Gastrocnemius medialis (tissue), 4 donors: ENCODE measurements around the gene STXBP5L. TPM values are rescaled to one million over a fixed set of nuclear protein-coding genes. Genes with fewer than 3 reads are reported as not detected.
"Not testable (repeated sequence)": the region's sequence is repeated elsewhere in the genome, so short reads cannot be mapped to it uniquely, and the experiment has no call there.

Experiments used
- ATAC-seq, 2 donors: fragments of 150-250 bp; one replicate each; pipeline ENCODE4 v1.9.1; 2016
- DNase-seq, 2 donors: peaks; one replicate each; pipeline ENCODE4 v3.0.0-alpha.2; 2019
- H3K27ac ChIP-seq, 4 donors: fragments of 200-600 bp; sonication (generic); 1 replicate in 1 of 4; 2 replicates in 3 of 4; pipeline ENCODE4 v1.5.1; 2016 to 2018; ENCODE audit warnings: mild to moderate bottlenecking in 2 of 4, moderate library complexity in 1 of 4
- H3K27me3 ChIP-seq, 3 donors: fragments of 200-600 bp; sonication (generic) in 2 of 3; 1 replicate in 1 of 3; 2 replicates in 2 of 3; pipeline versions ENCODE4 v1.5.1 to v1.6.0; 2016 to 2019; ENCODE audit warnings: mild to moderate bottlenecking in 1 of 3, moderate library complexity in 1 of 3
- H3K36me3 ChIP-seq, 2 donors: fragments of 200-600 bp; sonication (generic) in 1 of 2; one replicate each; pipeline ENCODE4 v1.5.1; 2017 to 2018
- H3K4me1 ChIP-seq, 2 donors: fragments of 200-600 bp; sonication (generic) in 1 of 2; one replicate each; pipeline ENCODE4 v1.5.1; 2016 to 2017; ENCODE audit warnings: mild to moderate bottlenecking in 2 of 2
- H3K4me3 ChIP-seq, 4 donors: fragments of 200-600 bp; sonication (generic) in 3 of 4; 1 replicate in 1 of 4; 2 replicates in 3 of 4; pipeline ENCODE4 v1.5.1; 2016 to 2019; ENCODE audit warnings: mild to moderate bottlenecking in 2 of 4
- H3K9me3 ChIP-seq, 3 donors: fragments of 200-600 bp; sonication (generic) in 2 of 3; 1 replicate in 1 of 3; 2 replicates in 2 of 3; pipeline ENCODE4 v1.5.1; 2016 to 2019
- POLR2A ChIP-seq, 2 donors: fragments of 450-650 bp; IDR thresholded peaks; one replicate each; pipeline ENCODE4 v1.6.1; 2017; ENCODE audit warnings: antibody characterized with exemption in 2 of 2, mild to moderate bottlenecking in 2 of 2, moderate library complexity in 2 of 2
- in situ Hi-C, 4 donors: fragments of 200-750 bp; cut with MboI; loops; one replicate each; pipeline versions ENCODE4 v1.15.0 to v1.8.0; 2017; ENCODE audit warnings: low sequenced_read_pairs in 4 of 4
- intact Hi-C: fragments of 100-400 bp; cut with DNase I; formaldehyde crosslinking; loops from one replicate; pipeline ENCODE4 v1.15.1; 2023; ENCODE audit warnings: low total_unique reads
- total RNA-seq, 4 donors: library from RNA; depleted of rRNA; stranded (reverse); fragments of >200 nt; gene quantifications; one replicate each; pipeline versions ENCODE4 v1.1.0 to v1.2.3, GENCODE V29; 2016
- TF ChIP-seq, protein P1 (sequence below), 5 experiments: fragments of 450-650 bp in 3 of 5; fragments of 200-600 bp in 2 of 5; sonication (generic) in 2 of 5; IDR thresholded peaks in 4 of 5; conservative IDR thresholded peaks in 1 of 5; 1 replicate in 4 of 5; 2 replicates in 1 of 5; pipeline ENCODE4 v1.5.1; 2016 to 2019; ENCODE audit warnings: antibody characterized with exemption in 5 of 5, mild to moderate bottlenecking in 3 of 5, moderate library complexity in 3 of 5

STXBP5L gene
- total RNA-seq, 4 donors from 2014 or later, result not detected

DNA sequence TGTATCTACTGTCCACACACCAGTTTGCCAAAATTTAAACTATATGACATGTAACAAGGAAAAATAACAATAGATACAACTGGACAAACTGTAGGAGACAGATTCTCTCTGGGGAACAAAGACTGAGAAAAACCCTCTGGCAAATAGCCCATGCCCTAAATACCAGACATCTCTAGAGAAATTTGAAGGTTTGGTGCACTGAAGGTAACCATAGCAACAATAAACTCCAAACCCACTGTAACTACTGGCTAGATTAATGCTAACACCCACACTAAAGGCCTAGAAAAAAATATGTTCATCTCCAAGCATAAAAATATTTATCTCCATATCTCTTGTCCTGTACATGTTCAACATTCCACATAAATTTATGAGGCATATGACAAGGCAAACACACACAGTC is 267.1 kb downstream of the STXBP5L start:
- Histone ChIP-seq H3K9me3 (no peaks in the 10 kb centered on the region), H3K27me3 (no peaks in the 10 kb centered on the region), H3K27ac (no peak overlapping the region), H3K4me3 (no peak overlapping the region), H3K4me1 (no peaks in the 10 kb centered on the region), H3K36me3 (no peaks in the 10 kb centered on the region)
- in situ Hi-C loops, result no loop called here
- intact Hi-C loops, result no loop called here
- TF ChIP-seq, protein P1, sequence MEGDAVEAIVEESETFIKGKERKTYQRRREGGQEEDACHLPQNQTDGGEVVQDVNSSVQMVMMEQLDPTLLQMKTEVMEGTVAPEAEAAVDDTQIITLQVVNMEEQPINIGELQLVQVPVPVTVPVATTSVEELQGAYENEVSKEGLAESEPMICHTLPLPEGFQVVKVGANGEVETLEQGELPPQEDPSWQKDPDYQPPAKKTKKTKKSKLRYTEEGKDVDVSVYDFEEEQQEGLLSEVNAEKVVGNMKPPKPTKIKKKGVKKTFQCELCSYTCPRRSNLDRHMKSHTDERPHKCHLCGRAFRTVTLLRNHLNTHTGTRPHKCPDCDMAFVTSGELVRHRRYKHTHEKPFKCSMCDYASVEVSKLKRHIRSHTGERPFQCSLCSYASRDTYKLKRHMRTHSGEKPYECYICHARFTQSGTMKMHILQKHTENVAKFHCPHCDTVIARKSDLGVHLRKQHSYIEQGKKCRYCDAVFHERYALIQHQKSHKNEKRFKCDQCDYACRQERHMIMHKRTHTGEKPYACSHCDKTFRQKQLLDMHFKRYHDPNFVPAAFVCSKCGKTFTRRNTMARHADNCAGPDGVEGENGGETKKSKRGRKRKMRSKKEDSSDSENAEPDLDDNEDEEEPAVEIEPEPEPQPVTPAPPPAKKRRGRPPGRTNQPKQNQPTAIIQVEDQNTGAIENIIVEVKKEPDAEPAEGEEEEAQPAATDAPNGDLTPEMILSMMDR (IDR thresholded peaks at IDR 0.05 in 4 of 5, conservative IDR thresholded peaks at IDR 0.05 in 1 of 5), result no peak
- TF ChIP-seq POLR2A (IDR thresholded peaks at IDR 0.05), result no peak
- ATAC-seq (no peak), DNase-seq (no peak)

DNA sequence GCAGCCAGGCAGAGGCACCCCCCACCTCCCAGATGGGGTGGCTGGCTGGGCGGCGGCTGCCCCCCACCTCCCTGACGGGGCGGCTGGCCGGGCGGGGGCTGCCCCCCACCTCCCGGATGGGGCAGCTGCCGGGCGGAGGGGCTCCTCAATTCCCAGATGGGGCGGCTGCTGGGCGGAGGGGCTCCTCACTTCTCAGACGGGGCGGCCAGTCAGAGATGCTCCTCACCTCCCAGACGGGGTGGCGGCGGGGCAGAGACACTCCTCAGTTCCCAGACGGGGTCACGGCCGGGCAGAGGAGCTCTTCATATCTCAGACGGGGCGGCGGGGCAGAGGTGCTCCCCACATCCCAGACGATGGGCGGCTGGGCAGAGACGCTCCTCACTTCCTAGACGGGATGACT is 282.6 kb downstream of the STXBP5L start:
- not testable (repeated sequence) for H3K4me3 ChIP-seq

GRCh38 chr3:121202573-121202972 is 294.6 kb downstream of the STXBP5L start:
- Histone ChIP-seq H3K36me3 (no peaks in the 10 kb centered on the region), H3K27ac (no peak overlapping the region), H3K27me3 (no peaks in the 10 kb centered on the region), H3K4me1 (no peaks in the 10 kb centered on the region), H3K9me3 (no peaks in the 10 kb centered on the region), H3K4me3 (no peak overlapping the region)
- intact Hi-C loops, result no loop called here
- no peak for DNase-seq
- in situ Hi-C loops, result no loop called here
- TF ChIP-seq, protein P1 (IDR thresholded peaks at IDR 0.05 in 4 of 5, conservative IDR thresholded peaks at IDR 0.05 in 1 of 5), result no peak
- no peak for ATAC-seq

More for the DNA sequence above, 282.6 kb downstream of the STXBP5L start:
- H3K27ac ChIP-seq, in situ Hi-C loops, H3K36me3 ChIP-seq, H3K4me1 ChIP-seq, H3K9me3 ChIP-seq, DNase-seq, intact Hi-C loops, H3K27me3 ChIP-seq, ATAC-seq: not testable (repeated sequence)

DNA sequence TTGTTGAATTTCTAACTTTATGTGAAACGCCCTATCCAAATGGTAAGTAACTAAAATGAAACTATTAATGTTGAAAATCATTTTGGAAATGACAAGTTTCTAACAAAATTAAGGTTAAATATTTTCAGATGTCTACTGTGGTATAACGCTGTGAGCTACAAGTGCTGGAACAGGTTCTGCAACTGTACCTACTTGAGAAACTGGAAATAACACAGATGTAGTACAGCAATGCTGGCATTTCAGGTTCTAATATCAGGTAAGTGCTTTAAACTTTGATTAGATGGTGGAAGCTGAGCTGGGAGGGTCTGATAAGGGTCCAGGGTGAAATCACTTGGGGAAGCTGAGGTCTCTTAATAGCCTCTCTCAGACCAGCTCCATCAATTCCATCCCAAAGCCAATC is 315.1 kb downstream of the STXBP5L start:
- Histone ChIP-seq H3K9me3 (no peaks in the 10 kb centered on the region), H3K4me3 (no peak overlapping the region), H3K36me3 (no peaks in the 10 kb centered on the region), H3K27ac (no peak overlapping the region), H3K4me1 (no peaks in the 10 kb centered on the region), H3K27me3 (no peaks in the 10 kb centered on the region)
- no peak for ATAC-seq
- in situ Hi-C loops (no loop called here), intact Hi-C loops (no loop called here)
- TF ChIP-seq POLR2A (IDR thresholded peaks at IDR 0.05), result no peak
- TF ChIP-seq, protein P1 (IDR thresholded peaks at IDR 0.05 in 4 of 5, conservative IDR thresholded peaks at IDR 0.05 in 1 of 5), result no peak
- no peak for DNase-seq

DNA sequence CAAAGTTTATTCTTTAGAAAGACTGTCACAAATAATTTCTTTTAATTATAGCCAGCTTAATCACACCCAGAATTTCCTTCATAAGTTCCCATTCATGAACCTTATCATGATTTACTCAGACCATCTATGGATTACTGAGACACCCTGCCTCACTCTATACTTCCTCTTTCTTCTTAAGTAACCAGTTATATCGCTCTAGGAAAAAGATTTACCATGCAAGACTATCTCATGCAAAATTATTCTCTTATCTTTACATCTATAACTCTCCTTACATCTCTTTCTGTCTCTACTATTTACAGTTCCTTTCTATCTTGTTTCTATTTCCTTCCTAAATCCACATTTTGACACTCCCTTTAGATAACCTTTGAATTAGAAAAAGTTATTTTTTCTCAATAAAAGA is 321.0 kb downstream of the STXBP5L start:
- no peaks in the 10 kb centered on the region for H3K4me1 ChIP-seq
- intact Hi-C loops (no loop called here), in situ Hi-C loops (no loop called here)
- no peak overlapping the region for H3K27ac ChIP-seq
- DNase-seq (no peak), ATAC-seq (no peak)
- no peaks in the 10 kb centered on the region for H3K27me3 ChIP-seq
- no peak overlapping the region for H3K4me3 ChIP-seq
- H3K9me3 ChIP-seq, result no peaks in the 10 kb centered on the region
- no peak for TF ChIP-seq POLR2A (IDR thresholded peaks at IDR 0.05)
- TF ChIP-seq, protein P1 (IDR thresholded peaks at IDR 0.05 in 4 of 5, conservative IDR thresholded peaks at IDR 0.05 in 1 of 5), result no peak
- no peaks in the 10 kb centered on the region for H3K36me3 ChIP-seq

DNA sequence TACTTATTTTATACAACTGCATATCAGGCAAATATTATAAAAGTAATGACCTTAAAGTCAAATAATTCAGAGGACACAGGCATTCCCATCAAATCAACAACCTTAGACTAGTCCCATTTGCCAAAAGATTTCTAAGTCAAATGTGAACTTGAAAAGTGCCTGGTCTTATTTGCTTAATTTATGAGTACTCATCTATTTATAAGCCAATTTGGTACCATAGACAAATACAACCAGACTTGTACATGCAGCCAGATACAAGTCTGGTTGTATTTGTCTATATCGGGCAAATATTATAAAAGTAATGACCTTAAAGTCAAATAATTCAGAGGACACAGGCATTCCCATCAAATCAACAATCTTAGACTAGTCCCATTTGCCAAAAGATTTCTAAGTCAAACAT is 322.2 kb downstream of the STXBP5L start:
- H3K36me3 ChIP-seq, H3K4me3 ChIP-seq, H3K9me3 ChIP-seq, intact Hi-C loops, ATAC-seq, DNase-seq, H3K27me3 ChIP-seq, H3K4me1 ChIP-seq, H3K27ac ChIP-seq, in situ Hi-C loops: not testable (repeated sequence)
